ENCODE data around the gene ARHGEF38.
"Not testable (repeated sequence)": the region's sequence is repeated elsewhere in the genome, so short reads cannot be mapped to it uniquely, and the experiment has no call there.

DNA sequence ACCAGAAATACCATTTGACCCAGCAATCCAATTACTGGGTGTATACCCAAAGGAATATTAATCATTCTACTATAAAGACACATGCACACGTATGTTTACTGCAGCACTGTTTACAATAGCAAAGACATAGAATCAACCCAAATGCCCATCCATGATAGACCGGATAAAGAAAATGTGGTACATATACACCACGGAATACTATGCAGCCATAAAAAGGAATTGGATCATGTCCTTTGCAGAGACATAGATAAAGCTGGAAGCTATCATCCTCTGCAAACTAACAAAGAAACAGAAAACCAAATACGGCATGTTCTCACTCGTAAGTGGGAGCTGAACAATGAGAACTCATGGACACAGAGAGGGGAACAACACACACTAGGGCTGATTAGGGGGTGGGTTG lies 57.4 kb downstream of the ARHGEF38 start:
- TF ChIP-seq CTCF, EP300 (IDR thresholded peaks at IDR 0.05): not testable (repeated sequence)

Measured in ovary (tissue), 3 donors.